Endometrial microvascular endothelial cells (primary cell): Measurements from ENCODE around the gene NOLC1. TPM values are rescaled to one million over a fixed set of nuclear protein-coding genes. Genes with fewer than 3 reads are reported as not detected.

Source experiments
- in situ Hi-C: cut with HindIII; loops from 2 replicates; pipeline ENCODE4 v1.10.0; 2017; ENCODE audit warnings: low sequenced_read_pairs, low pct_unique_long_range_greater_than_20kb; ENCODE audit errors: inconsistent ontology term
- total RNA-seq: library from RNA; depleted of rRNA; stranded (reverse); fragments of >200 nt; gene quantifications from one replicate; pipeline ENCODE4 v1.2.3, GENCODE V29; 2015; ENCODE audit errors: inconsistent ontology term

NOLC1 gene
- total RNA-seq, 1 donor from 2014 or later = 82.0 TPM

DNA sequence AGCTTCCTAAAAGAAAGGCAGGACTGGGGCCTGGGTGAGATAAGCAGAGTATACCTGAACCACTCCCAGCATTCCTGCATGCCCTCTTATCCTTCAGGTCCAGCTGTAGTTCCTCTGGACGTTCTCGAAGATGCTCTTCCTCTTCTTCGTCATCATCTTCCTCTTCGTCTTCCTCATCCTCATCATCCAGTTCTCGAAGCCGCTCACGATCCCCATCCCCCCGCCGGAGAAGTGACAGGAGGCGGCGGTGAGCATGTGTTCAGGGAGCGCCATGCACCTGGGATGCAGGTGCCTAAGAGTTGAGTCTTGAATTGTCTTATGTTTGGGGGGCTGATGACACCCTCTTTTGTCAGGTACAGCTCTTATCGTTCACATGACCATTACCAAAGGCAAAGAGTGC lies 3.9 kb upstream of the NOLC1 start:
- in situ Hi-C loops = no loop called here

DNA sequence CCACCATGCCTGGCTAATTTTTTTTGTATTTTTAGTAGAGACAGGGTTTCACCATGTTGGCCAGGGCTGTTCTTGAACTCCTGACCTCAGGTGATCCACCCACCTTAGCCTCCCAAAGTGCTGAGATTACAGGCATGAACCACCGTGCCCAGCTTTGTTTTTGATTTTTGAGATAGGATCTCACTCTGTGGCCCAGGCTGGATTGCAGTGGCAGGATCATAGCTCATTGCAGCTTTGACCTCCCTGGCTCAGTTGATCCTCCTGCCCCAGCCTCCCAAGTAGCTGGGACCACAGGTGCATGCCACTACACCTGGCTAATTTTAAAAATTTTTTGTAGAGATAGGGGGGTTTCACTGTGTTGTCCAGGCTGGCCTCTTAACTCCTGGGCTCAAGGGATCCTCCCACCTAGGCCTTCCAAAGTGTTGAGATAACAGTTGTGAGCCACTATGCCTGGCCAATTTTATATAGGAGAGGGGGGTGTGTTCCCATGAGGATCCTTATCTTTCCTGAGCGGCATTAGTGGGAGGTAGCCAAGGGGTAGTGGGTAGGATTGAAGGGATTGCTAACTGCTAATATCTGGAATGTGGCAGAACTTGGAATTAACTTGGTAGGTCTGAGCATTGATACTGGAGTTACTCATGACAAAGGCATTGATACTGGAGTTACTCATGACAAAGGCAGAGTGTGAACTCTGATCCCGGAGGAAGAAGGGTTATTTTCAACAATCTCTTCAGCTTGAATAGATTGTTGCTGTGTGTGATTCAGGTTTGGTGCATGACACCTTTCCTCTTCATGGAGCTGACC lies 1.0 kb upstream of the NOLC1 start:
- in situ Hi-C loops = no loop called here

DNA sequence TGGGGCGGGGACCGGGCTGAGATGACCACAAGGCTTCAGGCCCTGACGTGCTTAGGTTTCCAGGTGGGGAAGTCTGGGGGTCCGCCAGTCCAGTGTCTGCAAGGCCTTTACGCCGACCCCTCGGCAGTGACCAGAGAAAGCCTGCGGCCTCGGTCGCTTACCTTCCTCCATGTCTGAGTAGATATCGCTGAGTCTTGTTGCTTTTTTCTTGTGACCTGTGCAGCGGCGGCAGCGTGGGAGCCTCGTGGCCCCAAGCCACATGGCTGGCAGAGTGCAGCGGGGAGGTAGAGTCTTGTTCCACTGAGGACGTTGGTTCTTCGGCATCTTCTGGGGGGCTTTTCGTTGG lies 329 bp downstream of the NOLC1 start:
- in situ Hi-C loops = no loop called here

DNA sequence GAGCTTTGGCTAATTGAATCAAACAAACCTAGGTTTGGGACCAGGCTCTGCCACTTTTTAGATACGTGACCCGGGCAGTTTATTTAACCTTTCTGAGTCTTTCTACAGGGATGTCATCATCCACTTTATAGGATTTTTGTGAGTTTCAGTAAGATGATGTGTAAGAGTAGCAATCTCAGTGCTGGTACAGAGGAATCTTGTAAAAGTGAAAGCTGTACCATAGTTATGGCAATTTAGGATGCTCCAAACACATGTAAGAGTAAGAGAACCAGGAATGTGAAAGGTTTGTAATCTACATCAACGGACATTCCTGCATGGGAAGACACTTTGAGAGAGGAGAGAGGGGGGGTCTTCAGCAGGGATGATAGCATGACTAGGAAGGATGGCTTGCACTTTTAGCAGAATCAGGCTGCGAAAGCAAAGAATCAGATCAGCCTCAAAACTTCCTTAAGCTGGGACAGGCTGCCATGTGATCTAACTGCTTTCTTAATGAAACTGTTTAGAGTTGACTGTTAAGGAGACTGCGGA lies 968 bp downstream of the NOLC1 start:
- in situ Hi-C loops = no loop called here

DNA sequence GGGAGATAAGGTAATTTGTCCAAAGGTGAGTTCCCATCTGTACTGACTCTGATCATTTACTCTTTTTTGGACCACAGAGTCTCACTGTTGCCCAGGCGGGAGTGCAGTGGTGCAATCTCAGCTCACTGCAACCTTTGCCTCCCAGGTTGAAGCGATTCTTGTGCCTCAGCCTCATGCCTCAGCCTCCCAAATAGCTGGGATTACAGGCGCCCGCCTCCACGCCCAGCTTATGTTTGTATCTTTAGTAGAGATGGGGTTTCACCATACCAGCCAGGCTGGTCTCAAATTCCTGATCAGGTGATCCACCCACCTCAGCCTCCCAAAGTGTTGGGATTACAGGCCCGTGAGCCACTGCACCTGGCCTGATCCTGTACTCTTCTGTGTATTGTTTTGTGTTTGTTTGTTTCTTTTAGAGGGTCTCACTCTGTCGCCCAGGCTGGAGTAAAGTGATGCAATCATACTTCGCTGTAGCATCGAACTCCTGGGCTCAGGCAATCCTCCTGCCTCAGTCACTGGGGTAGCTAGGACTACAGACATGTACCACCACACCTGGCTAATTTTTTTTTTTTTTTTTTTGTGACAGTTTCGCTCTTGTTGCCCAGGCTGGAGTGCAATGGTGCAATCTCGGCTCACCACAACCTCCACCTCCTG lies 2.4 kb downstream of the NOLC1 start:
- in situ Hi-C loops = no loop called here

DNA sequence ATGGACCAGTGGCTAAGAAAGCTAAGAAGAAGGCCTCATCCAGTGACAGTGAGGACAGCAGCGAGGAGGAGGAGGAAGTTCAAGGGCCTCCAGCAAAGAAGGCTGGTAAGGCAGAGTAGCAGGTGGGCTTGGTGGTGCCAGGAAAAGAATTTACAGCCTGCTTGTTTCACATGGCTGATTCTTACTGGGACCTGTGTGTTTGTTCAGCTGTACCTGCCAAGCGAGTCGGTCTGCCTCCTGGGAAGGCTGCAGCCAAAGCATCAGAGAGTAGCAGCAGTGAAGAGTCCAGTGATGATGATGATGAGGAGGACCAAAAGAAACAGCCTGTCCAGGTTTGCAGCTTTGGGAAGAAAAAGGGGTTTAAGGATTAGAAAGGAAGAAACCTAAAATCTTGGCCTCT lies 5.0 kb downstream of the NOLC1 start:
- in situ Hi-C loops = no loop called here

DNA sequence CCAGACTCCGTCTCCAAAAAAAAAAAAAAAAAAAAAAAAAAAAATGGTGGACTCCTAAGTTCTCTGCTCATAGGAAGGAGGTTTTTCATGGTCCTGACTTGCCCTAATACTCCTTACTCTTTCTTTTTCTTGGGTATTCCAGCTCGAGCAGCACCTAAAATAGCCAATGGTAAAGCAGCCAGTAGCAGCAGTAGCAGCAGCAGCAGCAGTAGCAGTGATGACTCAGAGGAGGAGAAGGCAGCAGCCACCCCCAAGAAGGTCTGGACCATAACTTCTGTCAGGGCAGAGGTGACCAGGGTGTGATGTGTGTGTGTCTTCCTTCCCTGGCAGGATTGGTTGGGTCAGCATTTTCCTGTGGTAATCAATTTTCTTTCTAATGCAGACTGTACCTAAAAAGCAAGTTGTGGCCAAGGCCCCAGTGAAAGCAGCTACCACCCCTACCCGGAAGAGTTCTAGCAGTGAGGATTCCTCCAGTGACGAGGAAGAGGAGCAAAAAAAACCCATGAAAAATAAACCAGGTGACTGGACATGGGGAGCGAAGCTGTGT lies 6.9 kb downstream of the NOLC1 start:
- in situ Hi-C loops = no loop called here

DNA sequence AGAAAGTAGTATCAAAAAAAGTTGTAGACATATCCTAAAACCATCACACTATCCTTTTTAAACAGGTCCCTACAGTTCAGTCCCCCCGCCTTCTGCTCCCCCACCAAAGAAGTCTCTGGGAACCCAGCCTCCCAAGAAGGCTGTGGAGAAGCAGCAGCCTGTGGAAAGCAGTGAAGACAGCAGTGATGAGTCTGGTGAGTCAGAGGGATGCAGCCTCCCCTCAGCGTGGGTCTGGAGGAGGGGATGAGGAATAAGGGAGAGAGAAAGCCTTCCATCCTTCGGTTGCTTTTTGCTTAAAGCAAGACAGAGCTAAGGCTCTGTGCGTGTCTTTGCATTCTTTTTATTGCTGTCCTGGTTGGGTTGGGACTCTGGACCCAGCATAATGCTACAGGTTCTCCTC lies 7.6 kb downstream of the NOLC1 start:
- in situ Hi-C loops = loop anchor here (10.0 kb wide), 1 partner anchor 195 kb away; no protein-coding TSS in a partner anchor

DNA sequence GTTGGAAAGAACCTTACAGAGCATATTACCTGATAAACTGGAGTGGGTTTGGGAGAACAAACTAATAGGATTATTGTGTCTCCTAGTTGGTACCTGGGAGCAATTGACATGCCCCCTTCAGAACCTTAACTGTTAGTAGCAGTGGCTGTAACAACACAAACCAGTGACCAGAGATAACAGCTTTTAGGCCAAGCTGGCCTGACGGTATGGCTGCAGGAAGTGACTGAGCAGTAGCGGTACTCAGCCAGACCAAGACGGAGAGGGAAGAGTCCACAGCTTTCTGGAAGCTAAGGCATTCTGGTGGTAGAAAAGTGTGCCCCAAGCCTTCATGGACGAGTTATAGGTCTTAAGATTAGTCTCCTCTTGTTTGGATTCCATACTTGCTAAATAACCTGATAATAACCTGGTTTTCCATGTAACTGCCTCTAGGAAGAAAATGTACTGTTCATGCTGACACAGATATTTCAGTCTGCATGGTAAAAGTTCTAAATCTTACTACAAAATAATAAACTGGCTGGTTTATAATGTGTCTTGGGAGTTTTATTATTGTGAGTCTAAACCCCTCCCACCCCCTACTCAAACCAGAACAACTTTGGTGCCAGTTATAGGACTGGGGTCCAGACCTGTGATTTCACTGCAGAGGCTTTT lies 11.3 kb downstream of the NOLC1 start:
- in situ Hi-C loops = loop anchor here (10.0 kb wide), 1 partner anchor 191 kb away; no protein-coding TSS in a partner anchor

DNA sequence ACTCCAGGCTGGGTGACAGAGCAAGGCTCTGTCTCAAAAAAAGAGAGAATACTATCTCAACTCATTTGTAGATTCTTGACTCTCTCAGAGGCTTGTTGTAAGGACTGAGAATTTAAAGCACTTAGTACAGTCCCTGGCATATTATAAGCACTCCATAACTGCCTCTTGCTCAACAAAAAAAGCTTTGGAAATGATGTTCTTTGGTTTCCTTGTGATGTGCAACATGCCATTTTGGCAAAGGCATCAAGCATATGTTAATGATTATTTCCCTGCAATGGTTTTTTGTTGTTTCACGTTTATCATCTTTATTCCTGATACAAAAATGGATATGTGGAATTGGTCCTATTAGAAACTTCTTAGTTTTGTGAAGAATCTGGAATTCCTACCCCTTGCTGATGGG lies 15.7 kb downstream of the NOLC1 start:
- in situ Hi-C loops = loop anchor here (10.0 kb wide), 1 partner anchor 187 kb away; no protein-coding TSS in a partner anchor

DNA sequence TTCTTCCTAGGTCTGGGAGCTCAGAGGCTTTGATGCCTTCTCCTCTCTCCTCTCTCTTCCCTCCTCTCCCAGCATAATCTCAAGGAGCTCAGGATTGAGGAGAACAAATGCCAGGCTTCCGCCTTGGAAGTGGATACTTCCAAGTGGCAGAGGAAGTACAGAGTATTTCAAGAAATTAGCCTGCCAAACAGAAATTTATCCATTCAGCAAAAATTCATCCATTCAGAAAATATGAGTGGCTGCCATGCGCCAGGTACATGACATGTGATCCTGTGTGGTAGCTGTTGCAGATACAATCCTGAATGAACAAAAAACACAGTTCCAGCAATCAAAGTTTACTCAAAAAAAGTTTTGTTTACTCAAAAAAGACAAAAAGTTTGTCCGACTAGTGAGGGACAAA lies 18.4 kb downstream of the NOLC1 start:
- in situ Hi-C loops = no loop called here

DNA sequence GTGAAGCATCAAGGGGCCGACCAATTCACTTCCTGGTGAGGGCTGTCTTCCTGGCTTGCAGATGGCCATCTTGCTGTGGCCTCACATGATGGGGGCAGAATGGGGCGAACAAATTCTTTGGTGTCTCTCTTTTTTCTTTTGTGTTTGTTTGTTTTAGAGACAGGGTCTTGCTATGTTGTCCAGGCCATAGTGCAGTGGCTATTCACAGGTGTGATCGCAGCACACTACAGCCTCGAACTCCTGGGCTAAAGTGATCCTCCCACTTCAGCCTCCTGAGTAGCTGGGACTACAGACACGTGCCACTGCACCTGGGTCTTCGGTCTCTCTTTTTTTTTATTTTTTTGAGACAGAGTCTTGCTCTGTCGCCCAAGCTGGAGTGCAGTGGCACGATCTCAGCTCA lies 20.1 kb downstream of the NOLC1 start:
- in situ Hi-C loops = no loop called here

DNA sequence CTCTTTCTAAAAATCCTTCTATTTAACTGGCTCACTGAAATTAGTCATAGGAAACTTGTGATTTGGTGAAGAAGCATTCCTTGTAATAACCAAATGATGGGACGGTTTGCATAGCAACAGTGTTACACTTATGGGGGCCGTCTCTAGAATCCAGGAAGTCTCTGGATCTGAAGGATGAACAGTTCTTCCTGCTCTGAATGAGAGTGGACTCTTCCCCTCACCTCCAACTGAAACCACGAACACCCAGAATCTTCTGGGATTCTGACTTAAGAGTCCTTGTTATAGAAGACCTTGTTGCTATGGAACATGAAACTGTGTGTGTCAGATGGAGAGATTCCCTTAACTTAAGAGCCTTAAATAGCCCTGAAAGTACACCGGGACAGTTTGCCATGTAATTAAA lies 23.2 kb downstream of the NOLC1 start:
- in situ Hi-C loops = no loop called here

DNA sequence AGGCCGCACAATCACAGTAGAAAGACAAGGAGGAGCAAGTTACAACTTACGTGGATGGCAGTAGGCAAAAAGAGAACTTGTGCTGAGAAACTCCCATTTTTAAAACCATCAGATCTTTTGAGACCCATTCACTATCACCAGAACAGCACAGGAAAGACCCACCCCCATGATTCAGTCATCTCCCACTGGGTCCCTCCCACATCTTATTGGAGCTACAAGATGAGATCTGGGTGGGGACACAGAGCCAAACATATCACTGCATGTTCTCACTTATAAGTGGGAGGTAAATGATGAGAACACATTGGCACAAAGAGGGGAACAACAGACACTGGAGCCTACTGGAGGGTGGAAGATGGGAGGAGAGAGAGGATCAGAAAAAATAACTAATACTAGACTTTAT lies 32.4 kb downstream of the NOLC1 start:
- in situ Hi-C loops = no loop called here

DNA sequence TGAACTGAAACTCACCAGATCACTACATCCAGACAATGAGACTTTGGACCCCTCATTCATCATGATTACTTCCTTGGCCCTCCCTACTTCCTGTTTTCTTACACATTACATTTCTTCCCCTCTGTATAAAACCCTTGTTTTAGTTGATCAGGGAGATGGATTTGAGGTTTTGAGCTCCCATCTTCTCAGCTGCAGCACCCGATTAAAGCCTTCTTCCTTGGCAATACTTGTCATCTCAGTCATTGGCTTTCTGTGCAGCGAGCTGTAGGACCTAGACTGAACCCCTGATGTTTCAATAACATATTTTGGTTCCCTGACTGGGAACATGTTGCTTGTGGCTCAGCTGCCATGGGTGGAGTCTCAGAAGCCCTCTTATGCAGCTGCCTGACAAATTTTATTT lies 33.1 kb downstream of the NOLC1 start:
- in situ Hi-C loops = no loop called here

DNA sequence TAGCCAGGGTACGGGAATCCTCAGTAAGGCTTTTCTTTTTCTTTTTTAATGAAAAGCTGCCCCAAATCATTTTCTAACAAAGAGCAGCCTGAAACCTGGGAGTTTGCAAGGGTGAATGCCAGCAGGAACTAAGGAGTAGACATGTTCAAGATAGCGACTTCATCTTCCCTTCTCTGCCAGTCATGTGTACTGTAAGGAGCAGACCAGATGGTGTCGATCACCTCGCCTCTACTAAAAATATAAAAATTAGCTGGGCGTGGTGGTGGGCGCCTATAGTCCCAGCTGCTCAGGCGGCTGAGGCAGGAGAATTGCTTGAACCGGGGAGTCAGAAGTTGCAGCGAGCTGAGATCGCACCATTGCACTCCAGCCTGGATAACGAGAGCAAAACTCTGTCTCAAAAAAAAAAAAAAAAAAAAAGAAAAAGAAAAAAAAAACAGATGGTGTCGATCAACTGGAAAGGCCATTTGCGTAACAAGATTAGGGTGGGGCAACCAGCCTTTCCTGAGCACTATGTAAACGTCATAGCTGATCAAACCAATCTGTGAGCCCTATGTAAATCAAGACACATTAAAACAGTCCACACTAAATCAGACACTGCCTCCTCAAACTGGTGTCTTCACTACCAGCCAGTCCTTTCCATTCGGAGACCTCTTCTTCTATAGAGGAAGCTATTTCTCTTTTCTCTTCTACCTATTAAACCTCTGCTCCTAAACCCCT lies 33.8 kb downstream of the NOLC1 start:
- in situ Hi-C loops = no loop called here

DNA sequence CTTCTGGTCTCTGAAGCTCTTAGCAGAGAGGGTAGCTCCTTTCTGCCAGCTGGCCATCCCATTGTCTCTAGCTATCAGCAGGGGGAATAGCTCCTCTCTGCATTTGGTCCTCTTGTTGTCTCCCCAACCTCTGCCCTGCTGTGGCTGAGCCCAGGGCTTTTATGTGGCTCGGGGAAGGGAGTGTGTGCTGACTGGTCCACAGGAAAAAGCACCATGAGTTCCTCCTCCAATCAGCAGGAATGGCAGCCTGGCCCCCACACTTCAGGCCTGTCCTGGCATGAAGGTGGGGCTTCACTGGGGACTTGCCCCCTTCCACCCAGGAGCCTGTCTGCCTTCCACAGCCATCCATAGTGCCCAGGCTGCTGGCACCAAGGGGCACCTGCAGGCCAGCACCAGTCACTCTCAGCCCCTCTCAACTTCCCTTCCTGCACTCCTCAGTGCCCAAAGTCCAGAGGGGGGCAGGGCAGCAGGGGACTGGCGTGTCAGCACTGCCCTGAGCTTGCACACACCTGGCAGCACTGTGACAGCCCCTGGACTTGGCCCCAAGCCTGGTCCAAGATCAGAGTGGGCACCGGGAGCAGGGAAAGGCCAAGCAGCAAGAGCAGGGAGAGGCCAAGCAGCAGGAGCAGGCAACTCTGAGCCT lies 36.2 kb downstream of the NOLC1 start:
- in situ Hi-C loops = no loop called here
